Heart left ventricle (tissue), 13 donors: ENCODE results near the gene NONO.
"Not testable (repeated sequence)": the region's sequence is repeated elsewhere in the genome, so short reads cannot be mapped to it uniquely, and the experiment has no call there.

Experiments used
- POLR2A ChIP-seq, 2 donors: fragments of 450-650 bp; IDR thresholded peaks; one replicate each; pipeline ENCODE4 v1.6.1; 2017; ENCODE audit warnings: antibody characterized with exemption in 2 of 2, mild to moderate bottlenecking in 2 of 2, moderate library complexity in 2 of 2
- TF ChIP-seq, protein P1 (sequence below), 12 donors: fragments of 200-600 bp; sonication (generic) in 4 of 12; IDR thresholded peaks; one replicate each; pipeline versions ENCODE4 v1.5.0 to v1.8.0; 2018 to 2022; ENCODE audit warnings: antibody characterized with exemption in 12 of 12, mild to moderate bottlenecking in 5 of 12
- donor health status: ischemic (EF 13 %, LVEDD 7.1; RV severe dilation, severe dysfunction).
- donor health status: DM: no; HTN: yes; CAD: no.
- donor health status: DM: no; HTN: no; CAD: no.
- donor health status: ischemic (EF 25% LVEDD 6.9; RV normal size, moderate dysfunction).
- donor health status: ischemic (EF 25% LVEDD 5.7; RV mildly dilated, moderate dysfunction).
- donor health status: ischemic (EF 35%, LVEDD 5.7; RV mildly dilated, moderate dysfunction).
- donor health status: nonischemic (EF 11% LVEDD 7.7; RV severe dilation, severe dysfunction).
- donor health status: DM: yes; HTN: yes; CAD: no.
- donor health status: PGD.
- donor health status: ischemic (EF 29% LVEDD 5.4; RV normal size, mild dysfunction).
- donor health status: nonischemic (EF 23%, LVEDD 6.1; RV moderate dilation, normal function).

DNA sequence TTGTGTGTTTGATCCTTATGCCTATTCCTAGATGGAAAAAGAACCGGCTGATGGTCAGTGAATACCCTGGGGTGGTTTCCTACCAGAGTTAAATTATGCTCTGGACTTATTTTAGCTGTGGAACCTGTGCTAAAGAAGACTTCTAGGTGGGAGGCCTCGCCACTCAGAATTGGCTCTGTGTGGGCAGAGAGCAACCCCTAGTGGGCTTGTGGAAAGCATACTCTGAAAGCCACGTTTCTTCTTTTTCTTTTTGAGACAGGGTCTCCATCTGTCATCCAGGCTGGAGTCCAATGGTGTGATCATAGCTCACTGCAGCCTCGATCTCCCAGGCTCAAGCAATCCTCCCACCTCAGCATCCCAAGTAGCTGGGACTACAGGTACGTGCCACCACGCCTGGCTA, 66.4 kb downstream of the NONO start:
- not testable (repeated sequence) for TF ChIP-seq POLR2A (IDR thresholded peaks at IDR 0.05)
- TF ChIP-seq, protein P1, sequence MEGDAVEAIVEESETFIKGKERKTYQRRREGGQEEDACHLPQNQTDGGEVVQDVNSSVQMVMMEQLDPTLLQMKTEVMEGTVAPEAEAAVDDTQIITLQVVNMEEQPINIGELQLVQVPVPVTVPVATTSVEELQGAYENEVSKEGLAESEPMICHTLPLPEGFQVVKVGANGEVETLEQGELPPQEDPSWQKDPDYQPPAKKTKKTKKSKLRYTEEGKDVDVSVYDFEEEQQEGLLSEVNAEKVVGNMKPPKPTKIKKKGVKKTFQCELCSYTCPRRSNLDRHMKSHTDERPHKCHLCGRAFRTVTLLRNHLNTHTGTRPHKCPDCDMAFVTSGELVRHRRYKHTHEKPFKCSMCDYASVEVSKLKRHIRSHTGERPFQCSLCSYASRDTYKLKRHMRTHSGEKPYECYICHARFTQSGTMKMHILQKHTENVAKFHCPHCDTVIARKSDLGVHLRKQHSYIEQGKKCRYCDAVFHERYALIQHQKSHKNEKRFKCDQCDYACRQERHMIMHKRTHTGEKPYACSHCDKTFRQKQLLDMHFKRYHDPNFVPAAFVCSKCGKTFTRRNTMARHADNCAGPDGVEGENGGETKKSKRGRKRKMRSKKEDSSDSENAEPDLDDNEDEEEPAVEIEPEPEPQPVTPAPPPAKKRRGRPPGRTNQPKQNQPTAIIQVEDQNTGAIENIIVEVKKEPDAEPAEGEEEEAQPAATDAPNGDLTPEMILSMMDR (IDR thresholded peaks at IDR 0.05) = not testable (repeated sequence)
